NCI-H1694 treated with DMSO at 0.1 percent for 48 hours (cell line): ENCODE results near the gene CPNE2.
A peak's percentile ranks its signal among the peaks of the same experiment; 100 is the strongest.
"Not testable (repeated sequence)": the region's sequence is repeated elsewhere in the genome, so short reads cannot be mapped to it uniquely, and the experiment has no call there.

Source experiments
- DNase-seq: peaks from one replicate; lab custom pipeline; 2025; lab: John Stamatoyannopoulos, UW

Gene CPNE2

GRCh38 chr16:57069635-57070370, 22.6 kb upstream of the CPNE2 start:
- DNase-seq = no peak

DNA sequence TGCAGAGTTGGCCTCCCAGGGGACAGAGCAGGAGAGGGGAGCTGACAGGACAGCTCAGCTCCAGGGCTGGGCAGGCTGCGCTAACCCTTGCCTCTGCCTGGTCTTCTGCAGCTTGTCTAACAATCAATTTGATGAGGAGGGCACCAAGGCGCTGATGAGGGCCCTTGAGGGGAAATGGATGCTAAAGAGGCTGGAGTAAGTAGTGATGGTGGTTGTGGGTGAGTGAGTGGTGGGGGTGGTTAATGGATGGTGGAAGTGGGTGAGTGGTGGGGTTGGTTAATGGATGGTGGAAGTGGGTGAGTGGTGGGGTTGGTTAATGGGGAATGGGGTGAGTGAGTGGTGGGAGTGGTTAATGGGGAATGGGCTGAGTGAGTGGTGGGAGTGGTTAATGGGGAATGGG, 22.0 kb upstream of the CPNE2 start:
- no peak for DNase-seq

- not testable (repeated sequence) for DNase-seq
Measured at GRCh38 chr16:57071081-57071732, 21.2 kb upstream of the CPNE2 start.

GRCh38 chr16:57071831-57072582, 20.4 kb upstream of the CPNE2 start:
- no peak for DNase-seq

DNA sequence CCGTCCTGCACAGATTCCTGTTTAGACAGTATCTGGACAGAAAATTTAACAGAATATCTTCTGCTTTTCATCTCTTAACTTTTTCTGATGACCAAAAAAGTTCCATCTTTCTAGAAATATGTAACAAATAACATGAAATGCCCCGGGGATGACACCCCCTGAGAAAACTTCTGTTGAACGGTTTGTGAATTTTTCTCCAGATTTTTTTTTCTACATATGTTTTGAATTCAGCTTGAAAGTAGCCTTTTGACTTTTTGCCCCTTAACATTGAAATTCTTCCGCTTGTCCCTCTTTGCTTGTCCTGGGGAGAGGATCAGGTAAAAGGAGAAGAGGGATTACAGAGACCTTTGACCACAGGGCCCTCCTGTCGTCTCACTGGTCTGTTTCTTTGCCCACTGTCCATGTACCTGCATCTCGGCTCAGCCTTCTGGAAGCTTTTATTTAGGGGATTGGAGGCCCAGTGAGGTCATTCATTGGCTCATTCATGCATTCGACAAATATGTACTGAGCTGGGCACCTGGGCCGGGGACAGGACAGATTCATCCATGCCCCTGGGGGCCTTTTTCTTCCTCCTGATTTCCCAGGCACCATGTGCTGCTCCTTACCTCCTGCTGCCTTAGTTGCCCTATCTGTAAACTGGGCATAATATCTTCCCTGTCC, 19.6 kb upstream of the CPNE2 start:
- no peak for DNase-seq

GRCh38 chr16:57077714-57078113, 14.7 kb upstream of the CPNE2 start:
- DNase-seq = no peak

DNA sequence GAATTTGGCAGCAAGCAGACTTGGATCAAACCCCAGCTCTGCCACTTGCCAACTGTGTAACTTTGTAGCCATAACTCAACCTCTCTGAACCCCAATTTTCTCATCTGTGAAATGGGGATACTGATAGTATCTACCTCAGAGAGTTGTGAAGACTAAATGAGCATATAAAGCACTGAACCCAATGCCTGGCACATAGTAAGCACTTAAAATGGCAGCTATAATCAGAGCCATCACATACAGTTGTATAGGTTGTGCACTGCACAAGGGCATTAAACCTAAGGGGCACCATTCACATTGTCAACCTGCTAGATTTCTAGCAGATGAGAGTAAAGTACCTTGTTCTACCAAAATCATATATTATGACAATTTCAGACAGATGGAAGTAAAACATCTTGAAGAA, 10.6 kb upstream of the CPNE2 start:
- no peak for DNase-seq

- DNase-seq = no peak
Measured at GRCh38 chr16:57082664-57083063, 9.7 kb upstream of the CPNE2 start.

GRCh38 chr16:57083485-57084126, 8.8 kb upstream of the CPNE2 start:
- DNase-seq = no peak

DNA sequence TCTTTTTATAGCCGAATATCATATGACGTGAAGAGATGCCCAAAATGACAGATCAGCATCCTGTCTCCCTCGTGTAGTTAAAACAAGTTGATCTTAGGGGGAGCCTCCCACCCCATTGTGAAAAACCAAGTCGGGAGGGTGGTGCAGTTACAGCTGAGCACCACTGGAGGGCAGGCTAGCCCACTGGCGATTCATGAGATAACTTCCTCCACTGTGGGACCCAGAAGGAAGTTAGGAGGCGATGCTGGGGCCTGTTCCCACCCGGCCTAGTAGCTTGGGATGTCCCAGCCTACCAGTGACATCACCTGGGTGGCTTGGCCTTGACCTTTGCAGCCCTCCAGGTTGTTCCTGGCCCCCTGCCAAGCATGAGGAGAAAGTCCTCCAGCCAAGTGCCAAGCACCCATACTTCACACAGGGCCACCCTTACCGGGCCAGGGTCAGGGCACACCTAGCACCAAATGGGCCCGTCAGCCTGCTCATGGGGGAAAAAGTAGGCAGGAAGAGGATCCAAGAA, 8.1 kb upstream of the CPNE2 start:
- DNase-seq = peak; percentile 55

GRCh38 chr16:57084996-57085395, 7.4 kb upstream of the CPNE2 start:
- no peak for DNase-seq

DNA sequence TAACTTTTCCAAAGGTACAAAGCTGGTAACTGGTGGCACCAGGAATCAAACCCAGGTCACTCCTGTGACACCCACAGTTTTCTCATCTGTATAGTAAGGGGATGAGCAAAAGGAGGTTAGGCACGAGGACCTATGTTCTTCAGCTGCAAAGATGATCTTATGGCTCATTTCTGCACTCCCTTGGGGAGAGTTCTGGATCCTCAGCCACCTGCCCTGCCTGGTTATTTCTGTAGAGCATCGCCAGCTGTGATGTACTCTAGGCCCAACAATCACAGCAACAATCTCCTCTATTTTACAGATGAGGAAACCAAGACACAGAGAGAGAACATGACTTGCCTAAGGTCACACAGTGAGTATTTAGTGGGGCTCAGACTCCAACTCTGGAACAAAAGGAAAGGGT, 5.4 kb upstream of the CPNE2 start:
- DNase-seq = no peak

GRCh38 chr16:57089406-57089805, 3.0 kb upstream of the CPNE2 start:
- peak; percentile 24 for DNase-seq

DNA sequence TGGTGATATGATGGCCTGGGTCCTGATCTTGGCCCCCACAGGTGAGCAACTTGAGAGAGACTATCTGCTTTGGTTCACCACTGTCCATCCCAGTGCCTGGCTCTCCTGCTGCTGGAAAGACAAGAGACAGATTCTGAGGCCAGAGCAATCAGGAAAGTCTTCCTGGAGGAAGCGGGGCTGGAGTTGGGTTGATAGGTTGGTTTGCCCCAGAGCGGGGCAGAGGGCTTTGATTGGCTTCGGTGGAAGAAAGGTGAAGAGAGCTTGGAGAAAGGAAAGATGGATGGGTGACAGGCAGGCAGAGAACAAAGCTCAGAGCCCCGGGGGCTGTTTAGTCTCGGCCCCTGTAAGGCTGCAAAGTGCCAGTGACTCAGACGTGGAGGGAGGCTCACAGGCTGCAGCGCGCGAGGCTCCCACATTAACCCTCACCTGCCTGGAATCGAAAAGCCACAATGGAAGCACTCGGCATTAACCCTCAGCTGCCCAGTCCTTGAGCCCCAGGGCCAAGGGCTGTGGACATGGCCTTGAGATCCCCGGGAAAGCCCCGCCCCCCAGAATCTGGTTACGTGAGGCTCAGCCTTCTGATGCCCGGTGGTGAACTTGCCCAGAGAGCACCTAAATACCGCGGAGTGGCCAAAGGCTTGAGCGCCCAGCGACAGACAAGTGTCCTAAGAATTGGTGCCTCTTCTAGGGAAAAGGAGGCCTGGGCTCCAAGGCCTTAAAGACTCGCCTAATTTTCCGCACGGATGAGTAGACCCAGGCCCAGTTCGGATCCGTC, 996 bp upstream of the CPNE2 start:
- no peak for DNase-seq

GRCh38 chr16:57092786-57093411, 516 bp downstream of the CPNE2 start:
- DNase-seq = peak; percentile 44

GRCh38 chr16:57093666-57094564, 1.5 kb downstream of the CPNE2 start:
- no peak for DNase-seq

GRCh38 chr16:57094911-57095310, 2.5 kb downstream of the CPNE2 start:
- DNase-seq = no peak

DNA sequence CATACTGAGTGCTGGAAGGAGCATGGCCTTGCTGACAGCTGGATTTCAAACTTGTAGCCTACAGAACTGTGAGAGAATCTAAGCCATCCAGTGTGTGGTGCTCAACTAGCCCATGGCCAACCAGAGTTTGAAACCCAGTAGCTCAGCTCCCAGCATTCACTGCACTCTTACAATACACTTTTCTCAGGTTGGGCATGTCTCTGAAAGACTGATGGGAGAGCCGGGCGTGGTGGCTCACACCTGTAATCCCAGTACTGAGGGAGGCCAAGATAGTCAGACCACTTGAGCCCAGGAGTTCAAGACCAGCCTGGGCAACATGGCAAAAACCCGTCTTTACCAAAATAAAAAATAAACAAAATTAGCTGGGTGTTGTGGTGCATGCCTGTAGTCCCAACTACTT, 3.8 kb downstream of the CPNE2 start:
- DNase-seq = no peak

DNA sequence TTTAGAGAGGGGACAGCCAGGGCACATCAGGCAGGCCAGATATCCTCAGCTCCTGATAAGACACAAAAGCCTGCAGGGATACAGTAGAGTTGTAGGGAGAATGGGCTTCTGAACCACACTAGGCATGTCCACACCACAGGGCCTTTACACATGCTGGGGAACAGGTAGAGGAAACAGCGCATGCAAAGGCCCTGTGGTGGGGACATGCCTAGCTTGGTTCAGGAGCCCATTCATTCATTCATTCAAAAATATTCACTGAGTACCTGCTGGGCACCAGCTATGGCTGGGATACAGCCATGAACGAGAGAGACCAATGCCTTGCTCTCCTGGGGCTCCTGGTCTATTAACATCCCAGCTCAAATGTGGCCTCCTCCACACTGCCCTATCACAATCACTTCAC, 4.4 kb downstream of the CPNE2 start:
- DNase-seq = no peak
